ENCODE results near the gene NYNRIN. TPM values are rescaled to one million over a fixed set of nuclear protein-coding genes. Genes with fewer than 3 reads are reported as not detected.
"Not testable (repeated sequence)": the region's sequence is repeated elsewhere in the genome, so short reads cannot be mapped to it uniquely, and the experiment has no call there.

NYNRIN gene
- total RNA-seq, 1 donor from 2014 or later: 5.0 TPM

DNA sequence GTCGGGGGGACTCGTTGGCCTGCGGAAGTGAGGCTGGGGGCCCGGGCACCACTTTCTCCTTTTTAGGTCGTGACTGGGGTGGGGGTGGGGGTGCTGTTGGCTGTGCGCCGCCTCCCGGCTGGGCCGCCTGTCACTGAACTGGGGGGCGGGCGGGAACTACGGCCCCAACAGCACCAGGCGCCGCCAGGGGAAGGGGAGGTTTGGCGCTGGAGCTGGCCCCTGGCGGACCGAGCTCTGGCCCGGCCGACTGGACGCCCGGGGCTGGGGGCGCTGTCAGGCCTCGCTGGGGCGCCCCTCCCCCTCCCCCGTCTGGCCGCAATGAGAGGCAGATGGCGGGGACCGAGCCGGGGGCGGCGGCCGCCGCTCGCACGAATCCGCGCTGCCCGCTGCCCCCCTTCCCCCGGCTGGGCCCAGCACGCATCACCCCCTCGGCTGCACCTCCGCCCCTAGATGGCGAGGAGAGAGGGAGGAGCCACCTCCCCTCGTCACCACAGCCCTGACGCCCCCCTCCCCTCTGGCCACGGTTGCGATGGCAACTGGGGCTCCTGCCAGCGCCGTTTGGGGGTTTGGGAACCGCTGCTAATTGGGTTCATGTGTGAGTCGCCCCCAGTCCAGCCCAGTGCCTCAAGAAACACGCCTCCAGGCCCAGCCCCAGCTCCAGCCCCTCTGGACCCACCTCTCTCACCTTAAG is 30.1 kb upstream of the NYNRIN start:
- intact Hi-C loops (cut with DNase I): no loop called here
- no peak for DNase-seq (ENCODE audit: low spot score)

DNA sequence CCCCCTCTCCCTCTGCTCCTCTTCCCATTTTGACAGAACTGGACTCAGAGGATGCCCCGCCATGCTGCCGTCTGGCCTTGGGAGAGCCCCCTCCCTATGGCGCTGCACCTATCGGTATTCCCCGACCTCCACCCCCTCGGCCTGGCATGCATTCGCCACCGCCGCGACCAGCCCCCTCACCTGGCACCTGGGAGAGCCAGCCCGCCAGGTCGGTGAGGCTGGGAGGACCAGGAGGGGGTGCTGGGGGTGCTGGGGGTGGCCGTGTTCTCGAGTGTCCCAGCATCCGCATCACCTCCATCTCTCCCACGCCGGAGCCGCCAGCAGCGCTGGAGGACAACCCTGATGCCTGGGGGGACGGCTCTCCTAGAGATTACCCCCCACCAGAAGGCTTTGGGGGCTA is 29.3 kb upstream of the NYNRIN start:
- DNase-seq (ENCODE audit: low spot score): no peak
- intact Hi-C loops (cut with DNase I): no loop called here

DNA sequence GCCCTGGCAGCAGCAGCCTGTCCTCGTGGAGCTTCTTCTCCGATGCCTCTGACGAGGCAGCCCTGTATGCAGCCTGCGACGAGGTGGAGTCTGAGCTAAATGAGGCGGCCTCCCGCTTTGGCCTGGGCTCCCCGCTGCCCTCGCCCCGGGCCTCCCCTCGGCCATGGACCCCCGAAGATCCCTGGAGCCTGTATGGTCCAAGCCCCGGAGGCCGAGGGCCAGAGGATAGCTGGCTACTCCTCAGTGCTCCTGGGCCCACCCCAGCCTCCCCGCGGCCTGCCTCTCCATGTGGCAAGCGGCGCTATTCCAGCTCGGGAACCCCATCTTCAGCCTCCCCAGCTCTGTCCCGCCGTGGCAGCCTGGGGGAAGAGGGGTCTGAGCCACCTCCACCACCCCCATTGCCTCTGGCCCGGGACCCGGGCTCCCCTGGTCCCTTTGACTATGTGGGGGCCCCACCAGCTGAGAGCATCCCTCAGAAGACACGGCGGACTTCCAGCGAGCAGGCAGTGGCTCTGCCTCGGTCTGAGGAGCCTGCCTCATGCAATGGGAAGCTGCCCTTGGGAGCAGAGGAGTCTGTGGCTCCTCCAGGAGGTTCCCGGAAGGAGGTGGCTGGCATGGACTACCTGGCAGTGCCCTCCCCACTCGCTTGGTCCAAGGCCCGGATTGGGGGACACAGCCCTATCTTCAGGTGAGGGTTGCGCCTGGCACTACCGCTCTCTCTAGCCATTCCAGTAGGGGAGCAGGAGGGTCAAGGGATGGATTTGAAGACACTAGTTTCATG is 28.7 kb upstream of the NYNRIN start:
- intact Hi-C loops (cut with DNase I): no loop called here
- no peak for DNase-seq (ENCODE audit: low spot score)

GRCh38 chr14:24370748-24371147 is 28.1 kb upstream of the NYNRIN start:
- no peak for DNase-seq (ENCODE audit: low spot score)
- intact Hi-C loops (cut with DNase I): no loop called here

DNA sequence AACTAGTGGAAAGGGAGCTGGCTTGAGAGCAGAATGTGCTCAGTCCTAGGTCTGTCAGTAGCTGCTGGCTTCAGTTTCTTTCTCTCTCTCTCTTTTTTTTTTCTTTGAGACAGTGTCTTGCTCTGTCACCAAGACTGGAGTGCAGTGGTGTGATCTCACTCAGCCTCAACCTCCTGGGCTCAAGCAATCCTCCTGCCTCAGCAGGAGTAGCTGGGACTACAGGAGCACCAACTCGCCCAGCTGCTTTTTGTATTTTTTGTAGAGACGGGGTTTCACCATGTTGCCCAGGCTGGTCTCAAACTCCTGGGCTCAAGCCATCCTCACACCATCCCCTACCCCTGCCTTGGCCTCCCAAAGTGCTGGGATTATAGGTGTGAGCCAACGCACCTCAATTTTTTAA is 27.2 kb upstream of the NYNRIN start:
- intact Hi-C loops (cut with DNase I); DNase-seq (ENCODE audit: low spot score): not testable (repeated sequence)

DNA sequence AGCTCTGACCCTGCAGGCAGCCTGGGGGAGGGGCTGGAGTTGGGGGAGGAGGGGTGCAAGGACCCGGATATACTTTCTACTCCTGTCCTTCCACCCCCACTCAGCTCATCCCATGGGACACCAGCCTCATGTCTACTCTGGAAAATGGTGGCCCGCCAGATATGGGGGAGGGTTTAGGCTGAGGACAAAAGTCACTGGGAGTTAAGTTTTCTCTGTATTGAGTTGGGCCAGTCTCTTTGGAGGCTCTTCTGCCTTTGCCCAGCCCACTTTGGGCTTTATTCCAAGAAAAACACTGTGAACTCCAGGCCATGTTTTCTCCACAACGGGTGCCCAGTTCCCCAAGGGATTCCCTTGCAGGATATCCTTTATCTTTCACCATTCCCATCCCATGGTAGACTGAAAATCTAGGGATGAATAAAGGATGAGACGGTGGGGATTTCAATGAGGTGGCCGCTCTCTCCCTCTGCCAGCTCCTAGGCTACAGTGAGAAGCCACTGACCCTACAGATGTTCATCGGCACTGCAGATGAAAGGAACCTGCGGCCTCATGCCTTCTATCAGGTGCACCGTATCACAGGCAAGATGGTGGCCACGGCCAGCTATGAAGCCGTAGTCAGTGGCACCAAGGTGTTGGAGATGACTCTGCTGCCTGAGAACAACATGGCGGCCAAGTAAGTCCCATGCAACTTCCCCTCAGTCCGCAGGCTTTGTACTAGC is 25.9 kb upstream of the NYNRIN start:
- intact Hi-C loops (cut with DNase I): no loop called here
- DNase-seq (ENCODE audit: low spot score): no peak

- intact Hi-C loops (cut with DNase I): no loop called here
- DNase-seq (ENCODE audit: low spot score): no peak
Measured at GRCh38 chr14:24376448-24377070, 22.2 kb upstream of the NYNRIN start.

DNA sequence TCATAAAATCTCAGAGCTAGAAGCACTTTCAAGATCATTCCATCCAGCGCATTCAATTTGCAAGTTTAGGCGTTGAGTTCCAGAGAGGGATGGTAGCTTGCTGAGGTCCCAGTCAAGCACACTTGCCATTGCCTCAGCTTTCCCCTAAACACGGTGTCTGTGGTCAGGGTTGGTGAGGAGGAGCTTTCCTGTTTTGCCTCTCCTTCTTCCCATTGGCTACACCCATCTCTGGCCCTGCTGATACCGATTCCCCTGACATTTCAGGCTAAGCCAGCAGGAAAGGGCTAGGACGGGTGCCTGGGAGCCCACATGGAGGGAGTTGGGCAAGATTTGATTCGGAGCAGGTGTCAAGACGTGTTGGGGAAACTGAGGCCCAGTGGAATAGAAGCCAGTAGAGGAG is 21.7 kb upstream of the NYNRIN start:
- intact Hi-C loops (cut with DNase I): no loop called here
- no peak for DNase-seq (ENCODE audit: low spot score)

- no peak for DNase-seq (ENCODE audit: low spot score)
- intact Hi-C loops (cut with DNase I): no loop called here
Measured at GRCh38 chr14:24377657-24378056, 21.1 kb upstream of the NYNRIN start.

GRCh38 chr14:24378327-24378726 is 20.5 kb upstream of the NYNRIN start:
- intact Hi-C loops (cut with DNase I): no loop called here
- no peak for DNase-seq (ENCODE audit: low spot score)

DNA sequence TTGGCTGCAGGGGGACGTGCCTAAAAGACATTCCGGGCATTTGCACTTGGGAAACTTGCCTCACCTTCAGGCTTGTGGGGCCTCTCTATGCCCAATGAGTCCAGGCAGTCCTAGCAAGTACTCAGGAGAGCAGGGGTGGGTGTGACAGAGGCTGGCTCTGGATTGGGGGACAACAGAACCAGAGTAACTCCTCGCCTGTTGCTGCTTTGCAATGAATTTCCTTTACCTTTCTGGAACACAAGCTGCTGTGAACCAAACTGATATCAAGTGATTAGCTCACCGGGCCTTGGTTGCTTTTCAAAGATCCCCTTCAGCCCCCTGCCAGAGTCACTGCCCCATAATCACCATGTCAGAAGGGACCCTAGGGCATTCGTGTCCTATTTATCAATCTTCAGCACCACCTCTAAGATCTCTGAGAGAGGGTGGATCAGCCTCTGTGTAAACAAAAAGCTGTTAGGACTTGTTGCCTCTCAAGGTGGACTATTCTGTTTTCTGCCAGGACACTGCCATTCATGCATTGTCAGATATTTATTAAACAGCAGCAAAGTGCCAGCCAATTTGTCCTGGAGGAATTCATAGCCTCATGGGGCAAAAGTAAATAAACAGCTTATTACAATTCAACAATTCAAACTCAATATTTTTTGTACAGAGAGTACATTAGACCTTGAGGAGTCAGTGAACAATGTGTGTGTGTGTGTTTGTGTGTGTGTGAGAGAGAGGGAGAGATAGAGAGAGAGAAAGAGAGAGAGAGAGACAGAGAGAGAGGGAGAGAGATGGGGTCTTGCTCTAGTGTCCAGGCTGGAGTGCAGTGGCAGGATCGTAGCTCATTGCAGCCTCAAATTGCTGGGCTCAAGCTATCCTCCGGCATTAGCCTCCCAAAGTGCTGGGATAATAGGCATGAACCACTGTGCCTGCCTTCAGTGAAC is 19.6 kb upstream of the NYNRIN start:
- no peak for DNase-seq (ENCODE audit: low spot score)
- intact Hi-C loops (cut with DNase I): no loop called here

DNA sequence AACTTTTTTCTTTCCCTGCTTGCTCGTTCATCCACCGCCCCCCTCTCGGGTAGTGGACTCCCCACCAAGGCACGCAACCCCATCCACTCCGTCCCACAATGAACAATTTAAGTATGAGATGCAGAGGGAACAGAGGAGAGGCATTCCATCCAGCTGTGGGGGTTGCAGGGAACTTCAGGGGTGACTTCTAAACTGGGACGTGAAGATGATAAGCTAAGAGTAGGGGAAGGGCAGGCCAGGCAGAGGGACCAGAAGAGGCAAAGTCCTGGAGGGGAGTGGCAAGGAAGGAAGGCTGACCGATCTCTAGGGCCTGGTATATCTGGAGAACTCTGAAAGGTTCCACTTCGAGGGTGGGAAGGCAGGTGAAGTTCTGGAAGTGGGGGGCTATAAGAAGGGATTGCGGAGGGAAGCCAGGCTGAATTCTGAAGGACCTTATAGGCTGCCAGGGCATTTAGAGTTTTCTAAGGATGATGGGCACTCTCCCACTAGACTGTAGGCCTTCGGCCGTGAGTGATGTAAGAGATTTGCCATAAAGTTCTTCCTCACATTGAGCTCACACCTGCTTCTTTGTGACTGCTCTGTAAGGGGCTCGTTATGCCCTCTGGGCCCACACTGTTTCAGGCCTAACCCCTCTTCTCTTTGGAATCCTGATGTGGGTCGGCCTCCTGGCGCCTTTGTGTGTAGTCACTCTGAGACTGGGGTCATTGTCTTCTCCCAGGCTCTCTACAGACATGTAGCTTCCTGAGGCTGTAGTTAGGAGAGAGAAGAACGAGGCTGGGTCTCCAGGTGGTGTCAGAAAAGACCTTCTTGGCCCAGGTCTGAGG is 18.7 kb upstream of the NYNRIN start:
- no peak for DNase-seq (ENCODE audit: low spot score)
- intact Hi-C loops (cut with DNase I): no loop called here

DNA sequence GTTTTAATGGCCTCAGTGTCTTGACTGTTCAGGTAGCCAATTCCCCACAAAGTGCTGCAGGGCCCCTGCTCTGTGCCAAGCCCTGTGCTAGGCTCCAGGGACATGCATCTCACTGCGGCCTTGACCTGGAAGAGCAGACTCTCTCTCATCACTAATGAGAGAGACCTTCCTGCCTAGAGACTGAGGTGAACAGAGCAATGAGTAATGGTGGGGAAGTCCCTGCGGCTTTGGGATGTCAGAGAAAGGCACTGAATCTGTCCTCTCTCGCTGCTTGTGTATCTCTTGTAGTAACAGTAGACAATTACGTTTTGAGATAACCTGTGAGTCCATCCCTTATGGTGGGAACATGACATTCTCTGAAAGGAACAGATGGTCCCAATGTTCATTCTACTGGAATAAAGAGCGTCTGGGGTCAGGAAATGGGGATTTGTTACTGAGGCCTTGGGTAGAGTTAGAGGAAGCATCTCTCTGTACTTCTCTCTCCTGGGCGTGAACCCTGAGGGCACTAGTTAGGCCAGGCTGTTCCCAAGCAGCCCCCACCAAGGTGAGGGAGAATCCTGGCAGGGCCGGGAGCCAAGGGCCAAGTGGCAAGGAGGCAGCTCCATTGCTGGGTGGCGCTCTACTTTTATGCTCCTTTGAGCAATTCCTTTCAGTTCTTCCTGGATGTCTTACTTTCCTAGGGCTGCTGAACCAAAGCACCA is 17.3 kb upstream of the NYNRIN start:
- intact Hi-C loops (cut with DNase I): no loop called here
- DNase-seq (ENCODE audit: low spot score): no peak

GRCh38 chr14:24382064-24382371 is 16.8 kb upstream of the NYNRIN start:
- intact Hi-C loops (cut with DNase I): no loop called here
- DNase-seq (ENCODE audit: low spot score): no peak

DNA sequence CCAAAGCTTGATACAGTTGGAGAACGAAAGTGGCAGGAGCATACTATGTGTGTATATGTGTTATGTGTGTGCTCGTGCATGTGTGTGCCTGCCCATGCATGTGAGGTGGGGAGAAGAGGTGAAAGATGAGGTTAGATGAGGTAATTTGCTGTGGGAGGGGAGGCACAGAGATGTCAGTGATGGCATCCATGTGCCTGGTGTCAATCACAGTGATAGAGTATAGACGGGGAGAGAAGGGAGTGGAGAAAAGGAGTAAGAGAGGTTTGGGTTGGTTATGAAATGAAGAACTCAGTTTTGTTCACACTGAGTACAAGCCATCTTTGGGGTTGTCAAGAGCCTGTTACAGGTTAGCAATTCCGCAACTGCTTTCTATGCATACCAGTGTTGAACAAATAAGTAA is 14.6 kb upstream of the NYNRIN start:
- DNase-seq (ENCODE audit: low spot score): no peak
- intact Hi-C loops (cut with DNase I): no loop called here

- intact Hi-C loops (cut with DNase I): no loop called here
Measured at GRCh38 chr14:24385524-24385923, 13.3 kb upstream of the NYNRIN start.

DNA sequence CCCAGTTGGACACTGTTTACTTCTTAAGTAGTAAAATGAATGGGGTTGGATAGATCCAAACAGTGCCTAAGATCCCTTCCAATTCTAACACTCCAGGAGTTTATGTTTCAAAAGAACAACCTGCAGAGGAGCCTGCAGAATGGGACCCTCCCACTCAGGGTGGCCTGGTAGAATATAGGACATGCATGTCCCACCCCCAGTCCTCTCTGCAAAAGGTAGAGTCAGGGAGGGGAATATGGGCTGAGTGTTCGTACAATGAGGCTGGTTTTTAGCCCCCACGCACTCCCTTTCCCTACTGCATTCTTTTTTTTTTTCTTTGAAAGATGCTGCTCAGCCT is 11.8 kb upstream of the NYNRIN start:
- intact Hi-C loops (cut with DNase I): no loop called here
- no peak for DNase-seq (ENCODE audit: low spot score)

More at GRCh38 chr14:24385524-24385923, 13.3 kb upstream of the NYNRIN start:
- DNase-seq (ENCODE audit: low spot score): no peak

DNA sequence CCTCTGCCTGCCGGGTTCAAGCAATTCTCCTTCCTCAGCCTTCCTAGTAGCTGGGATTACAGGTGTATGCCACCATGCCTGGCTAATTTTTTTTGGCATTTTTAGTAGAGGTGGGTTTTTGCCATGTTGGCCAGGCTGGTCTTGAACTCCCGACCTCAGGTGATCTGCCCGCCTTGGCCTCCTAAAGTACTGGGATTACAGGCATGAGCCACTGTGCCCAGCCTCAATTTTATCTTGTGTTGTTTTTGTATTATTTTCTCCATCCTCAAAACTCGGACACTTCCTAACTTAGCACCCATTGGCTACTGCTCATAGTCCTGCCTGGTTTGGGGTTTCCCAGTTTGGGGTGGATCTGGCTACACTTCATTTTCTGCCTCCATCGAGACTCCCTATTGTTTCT is 11.2 kb upstream of the NYNRIN start:
- intact Hi-C loops (cut with DNase I); DNase-seq (ENCODE audit: low spot score): not testable (repeated sequence)

Data from cardiac septum (tissue), 1 donor.